ENCODE measurements around the gene PRSS48.

GRCh38 chr4:151250706-151251105 is 26.3 kb upstream of the PRSS48 start:
- TF ChIP-seq CTCF (conservative IDR thresholded peaks at IDR 0.05) (no peak), ZFX (IDR thresholded peaks at IDR 0.05) (no peak)
